ENCODE data around the gene RNF135.
"Not testable (repeated sequence)": the region's sequence is repeated elsewhere in the genome, so short reads cannot be mapped to it uniquely, and the experiment has no call there.

DNA sequence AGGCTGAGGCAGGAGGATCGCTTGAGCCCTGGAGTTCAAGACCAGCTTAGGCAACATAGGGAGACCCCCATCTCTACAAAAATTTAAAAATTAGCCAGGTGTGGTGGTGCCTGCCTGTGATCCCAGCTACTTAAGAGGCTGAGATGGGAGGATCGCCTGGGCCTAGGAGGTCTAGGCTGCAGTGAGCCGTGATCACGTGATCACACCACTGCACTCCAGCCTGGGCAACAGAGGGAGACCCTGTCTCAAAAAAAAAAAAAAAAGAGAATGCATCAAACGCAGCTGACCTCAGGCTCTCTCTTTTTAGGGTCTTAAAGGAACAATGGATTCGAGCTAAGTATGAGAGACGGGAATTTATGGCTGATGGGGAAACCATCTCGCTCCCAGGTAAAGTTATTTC lies 39.3 kb upstream of the RNF135 start:
- TF ChIP-seq, protein P1, sequence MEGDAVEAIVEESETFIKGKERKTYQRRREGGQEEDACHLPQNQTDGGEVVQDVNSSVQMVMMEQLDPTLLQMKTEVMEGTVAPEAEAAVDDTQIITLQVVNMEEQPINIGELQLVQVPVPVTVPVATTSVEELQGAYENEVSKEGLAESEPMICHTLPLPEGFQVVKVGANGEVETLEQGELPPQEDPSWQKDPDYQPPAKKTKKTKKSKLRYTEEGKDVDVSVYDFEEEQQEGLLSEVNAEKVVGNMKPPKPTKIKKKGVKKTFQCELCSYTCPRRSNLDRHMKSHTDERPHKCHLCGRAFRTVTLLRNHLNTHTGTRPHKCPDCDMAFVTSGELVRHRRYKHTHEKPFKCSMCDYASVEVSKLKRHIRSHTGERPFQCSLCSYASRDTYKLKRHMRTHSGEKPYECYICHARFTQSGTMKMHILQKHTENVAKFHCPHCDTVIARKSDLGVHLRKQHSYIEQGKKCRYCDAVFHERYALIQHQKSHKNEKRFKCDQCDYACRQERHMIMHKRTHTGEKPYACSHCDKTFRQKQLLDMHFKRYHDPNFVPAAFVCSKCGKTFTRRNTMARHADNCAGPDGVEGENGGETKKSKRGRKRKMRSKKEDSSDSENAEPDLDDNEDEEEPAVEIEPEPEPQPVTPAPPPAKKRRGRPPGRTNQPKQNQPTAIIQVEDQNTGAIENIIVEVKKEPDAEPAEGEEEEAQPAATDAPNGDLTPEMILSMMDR (IDR thresholded peaks at IDR 0.05), result not testable (repeated sequence)
- not testable (repeated sequence) for TF ChIP-seq POLR2A (IDR thresholded peaks at IDR 0.05)

Data from Peyer's patch (tissue), 4 donors.